Suprapubic skin (tissue), 4 donors: ENCODE data around the gene PLOD2. TPM values are rescaled to one million over a fixed set of nuclear protein-coding genes. Genes with fewer than 3 reads are reported as not detected.

Source experiments
- DNase-seq, 2 donors: peaks; one replicate each; pipeline ENCODE4 v3.0.0-alpha.2; 2019; ENCODE audit warnings: low spot score in 2 of 2
- H3K27ac ChIP-seq: fragments of 200-600 bp; sonication (generic); one replicate; pipeline ENCODE4 v1.5.1; 2019
- H3K27me3 ChIP-seq: fragments of 200-600 bp; sonication (generic); one replicate; pipeline ENCODE4 v1.5.1; 2019
- H3K36me3 ChIP-seq: fragments of 200-600 bp; sonication (generic); one replicate; pipeline ENCODE4 v1.5.1; 2019
- H3K4me1 ChIP-seq: fragments of 200-600 bp; sonication (generic); one replicate; pipeline ENCODE4 v1.5.1; 2019
- H3K4me3 ChIP-seq: fragments of 200-600 bp; sonication (generic); one replicate; pipeline ENCODE4 v1.5.1; 2019; ENCODE audit warnings: mild to moderate bottlenecking
- H3K9me3 ChIP-seq: fragments of 200-600 bp; sonication (generic); one replicate; pipeline ENCODE4 v1.5.1; 2019
- EP300 ChIP-seq: sonication (generic); formaldehyde crosslinking; IDR thresholded peaks from one replicate; pipeline ENCODE4 v1.6.1; 2017; ENCODE audit warnings: antibody characterized with exemption
- POLR2A ChIP-seq, 2 donors: fragments of 450-650 bp; IDR thresholded peaks; one replicate each; pipeline ENCODE4 v1.6.1; 2017; ENCODE audit warnings: antibody characterized with exemption in 2 of 2, mild to moderate bottlenecking in 2 of 2, moderate library complexity in 2 of 2
- POLR2AphosphoS5 ChIP-seq, 3 donors: sonication (generic); formaldehyde crosslinking; IDR thresholded peaks; one replicate each; pipeline ENCODE4 v1.6.1; 2017; ENCODE audit warnings: antibody characterized with exemption in 3 of 3
- WGBS: methylation state at CpG from one replicate; pipeline ENCODE4 v1.1.5; 2018; 5-methylcytosine and 5-hydroxymethylcytosine counted together
- total RNA-seq, 4 donors: library from RNA; depleted of rRNA; stranded (reverse); fragments of >200 nt; gene quantifications; one replicate each; pipeline ENCODE4 v1.1.0, GENCODE V29; 2016
- TF ChIP-seq, protein P1 (sequence below), 2 donors: fragments of 200-600 bp in 1 of 2; fragments of 450-650 bp in 1 of 2; sonication (generic) in 1 of 2; IDR thresholded peaks; one replicate each; pipeline ENCODE4 v1.5.1; 2016 to 2019; ENCODE audit warnings: antibody characterized with exemption in 2 of 2, mild to moderate bottlenecking in 1 of 2, moderate library complexity in 1 of 2

Gene PLOD2
- total RNA-seq, 4 donors from 2014 or later, result 5.3 to 19.0 (median 8.6) TPM

DNA sequence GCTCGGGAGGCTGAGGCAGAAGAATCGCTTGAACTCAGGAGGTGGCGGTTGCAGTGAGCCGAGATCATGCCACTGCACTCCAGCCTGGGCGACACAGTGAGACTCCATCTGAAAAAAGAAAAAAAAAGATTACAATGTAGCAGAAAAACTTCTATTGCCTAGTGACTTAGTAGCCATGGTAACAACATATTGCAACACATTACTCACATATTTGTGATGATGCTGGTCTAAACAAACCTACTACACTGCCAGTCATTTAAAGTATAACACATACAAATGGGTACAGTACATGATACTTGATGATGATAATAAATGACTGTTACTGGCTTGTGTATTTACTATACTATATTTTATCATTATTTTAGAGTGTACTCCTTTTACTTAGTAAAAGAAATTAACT lies 125.6 kb downstream of the PLOD2 start:
- WGBS, result 93% methylated on average over 5 of the region's 5 CpGs
- TF ChIP-seq POLR2A (IDR thresholded peaks at IDR 0.05), result no peak
- TF ChIP-seq, protein P1, sequence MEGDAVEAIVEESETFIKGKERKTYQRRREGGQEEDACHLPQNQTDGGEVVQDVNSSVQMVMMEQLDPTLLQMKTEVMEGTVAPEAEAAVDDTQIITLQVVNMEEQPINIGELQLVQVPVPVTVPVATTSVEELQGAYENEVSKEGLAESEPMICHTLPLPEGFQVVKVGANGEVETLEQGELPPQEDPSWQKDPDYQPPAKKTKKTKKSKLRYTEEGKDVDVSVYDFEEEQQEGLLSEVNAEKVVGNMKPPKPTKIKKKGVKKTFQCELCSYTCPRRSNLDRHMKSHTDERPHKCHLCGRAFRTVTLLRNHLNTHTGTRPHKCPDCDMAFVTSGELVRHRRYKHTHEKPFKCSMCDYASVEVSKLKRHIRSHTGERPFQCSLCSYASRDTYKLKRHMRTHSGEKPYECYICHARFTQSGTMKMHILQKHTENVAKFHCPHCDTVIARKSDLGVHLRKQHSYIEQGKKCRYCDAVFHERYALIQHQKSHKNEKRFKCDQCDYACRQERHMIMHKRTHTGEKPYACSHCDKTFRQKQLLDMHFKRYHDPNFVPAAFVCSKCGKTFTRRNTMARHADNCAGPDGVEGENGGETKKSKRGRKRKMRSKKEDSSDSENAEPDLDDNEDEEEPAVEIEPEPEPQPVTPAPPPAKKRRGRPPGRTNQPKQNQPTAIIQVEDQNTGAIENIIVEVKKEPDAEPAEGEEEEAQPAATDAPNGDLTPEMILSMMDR (IDR thresholded peaks at IDR 0.05), result no peak

DNA sequence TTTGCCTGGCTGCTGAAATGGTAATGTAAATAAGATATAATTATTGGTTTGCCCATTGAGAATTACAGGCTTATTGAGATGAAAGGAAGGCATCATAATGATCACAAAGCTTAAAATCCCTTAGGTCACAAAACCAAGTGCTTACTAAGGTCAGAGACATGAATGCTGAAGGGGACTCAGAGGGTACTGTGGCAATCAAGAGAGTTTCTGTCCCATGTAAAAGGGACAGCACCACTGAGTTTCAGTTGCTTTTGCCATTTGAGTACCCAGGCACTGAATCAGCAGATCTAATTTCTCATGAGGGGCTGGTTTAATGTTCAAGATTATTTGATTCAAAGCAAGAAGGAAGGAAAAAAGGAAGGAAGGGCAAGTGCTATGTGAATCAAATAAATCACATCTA lies 127.0 kb downstream of the PLOD2 start:
- Histone ChIP-seq H3K27ac (no peak overlapping the region), H3K27me3 (no peaks in the 10 kb centered on the region), H3K4me3 (no peak overlapping the region), H3K4me1 (no peaks in the 10 kb centered on the region), H3K9me3 (no peaks in the 10 kb centered on the region), H3K36me3 (no peaks in the 10 kb centered on the region)
- TF ChIP-seq, protein P1 (IDR thresholded peaks at IDR 0.05), result no peak
- TF ChIP-seq POLR2A (IDR thresholded peaks at IDR 0.05), result no peak
- no peak for TF ChIP-seq POLR2AphosphoS5 (IDR thresholded peaks at IDR 0.05)
- no peak for TF ChIP-seq EP300
- no peak for DNase-seq

More for the DNA sequence above, 125.6 kb downstream of the PLOD2 start:
- Histone ChIP-seq H3K27me3 (no peaks in the 10 kb centered on the region), H3K9me3 (no peaks in the 10 kb centered on the region), H3K4me3 (no peak overlapping the region), H3K4me1 (no peaks in the 10 kb centered on the region), H3K27ac (no peak overlapping the region), H3K36me3 (no peaks in the 10 kb centered on the region)
- no peak for DNase-seq

DNA sequence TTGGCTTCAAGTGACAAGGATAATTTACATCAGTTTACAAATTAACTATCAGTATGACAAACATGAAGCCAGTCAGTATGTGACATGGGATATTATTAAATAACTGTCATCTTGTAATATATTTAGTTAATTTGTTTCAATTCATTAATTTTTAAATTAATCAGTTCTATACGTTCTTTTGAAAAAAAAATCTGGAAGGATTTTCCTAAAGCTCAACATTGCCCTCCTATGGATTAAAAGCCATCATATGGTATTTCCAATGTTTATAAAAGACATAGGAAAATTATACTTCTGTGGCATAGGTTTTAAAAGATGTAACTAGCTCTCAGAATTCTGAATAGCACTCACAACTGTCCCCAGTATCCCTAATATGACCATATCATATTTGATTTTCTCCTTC lies 134.4 kb downstream of the PLOD2 start:
- Histone ChIP-seq H3K27ac (no peak overlapping the region), H3K9me3 (no peaks in the 10 kb centered on the region), H3K36me3 (no peaks in the 10 kb centered on the region), H3K4me3 (no peak overlapping the region), H3K27me3 (no peaks in the 10 kb centered on the region), H3K4me1 (no peaks in the 10 kb centered on the region)
- TF ChIP-seq POLR2AphosphoS5 (IDR thresholded peaks at IDR 0.05) (no peak), POLR2A (IDR thresholded peaks at IDR 0.05) (no peak), EP300 (no peak)
- TF ChIP-seq, protein P1 (IDR thresholded peaks at IDR 0.05), result no peak
- WGBS, result 26% methylated on average over 1 of the region's 1 CpG
- no peak for DNase-seq

DNA sequence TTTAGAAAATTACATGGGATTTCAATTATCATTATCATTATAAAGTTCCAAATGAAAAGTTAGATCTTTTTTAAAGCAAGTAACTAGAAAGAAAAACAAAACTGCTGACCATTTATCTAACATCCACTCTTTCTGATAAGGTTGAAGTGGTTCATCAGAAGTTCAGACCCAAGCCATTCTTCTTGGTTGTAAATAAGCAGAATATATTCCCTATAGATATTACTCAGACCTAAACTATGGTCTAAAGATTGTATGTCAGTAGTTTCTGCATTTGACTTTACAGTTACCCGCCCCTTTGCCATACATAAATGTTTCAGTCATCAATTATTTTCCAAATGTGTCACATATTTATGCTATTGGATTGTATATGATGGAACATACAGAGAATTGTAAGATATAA lies 136.7 kb downstream of the PLOD2 start:
- H3K4me3 ChIP-seq, result no peak overlapping the region
- WGBS, result 87% methylated on average over 1 of the region's 1 CpG
- H3K9me3 ChIP-seq, result no peaks in the 10 kb centered on the region
- H3K4me1 ChIP-seq, result no peaks in the 10 kb centered on the region
- no peak for DNase-seq
- no peaks in the 10 kb centered on the region for H3K27me3 ChIP-seq
- H3K27ac ChIP-seq, result no peak overlapping the region
- no peaks in the 10 kb centered on the region for H3K36me3 ChIP-seq
- TF ChIP-seq POLR2A (IDR thresholded peaks at IDR 0.05), result no peak
- TF ChIP-seq EP300, result no peak
- TF ChIP-seq, protein P1 (IDR thresholded peaks at IDR 0.05), result no peak
- no peak for TF ChIP-seq POLR2AphosphoS5 (IDR thresholded peaks at IDR 0.05)

DNA sequence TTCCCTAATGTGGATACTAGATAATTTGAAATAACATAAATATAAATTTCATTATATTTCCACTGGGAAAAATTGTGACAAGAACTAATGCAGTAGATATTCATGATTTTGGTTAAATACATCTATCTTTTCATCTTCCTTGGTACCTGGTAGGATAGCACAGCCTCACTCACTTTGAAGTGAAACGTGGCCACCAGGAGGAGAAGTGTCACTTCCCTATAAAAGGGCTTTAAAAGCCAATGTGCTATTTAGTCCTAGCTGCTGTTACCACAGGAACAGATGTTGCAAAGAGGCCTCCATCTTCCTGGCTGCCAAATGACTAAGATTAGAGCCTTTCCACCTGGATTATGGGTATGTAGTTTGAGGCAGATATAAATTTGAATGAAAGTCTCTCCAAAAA lies 140.0 kb downstream of the PLOD2 start:
- Histone ChIP-seq H3K4me3 (no peak overlapping the region), H3K4me1 (no peaks in the 10 kb centered on the region), H3K36me3 (no peaks in the 10 kb centered on the region), H3K27ac (no peak overlapping the region), H3K27me3 (no peaks in the 10 kb centered on the region), H3K9me3 (no peaks in the 10 kb centered on the region)
- no peak for TF ChIP-seq EP300
- TF ChIP-seq, protein P1 (IDR thresholded peaks at IDR 0.05), result no peak
- TF ChIP-seq POLR2A (IDR thresholded peaks at IDR 0.05), result no peak
- no peak for TF ChIP-seq POLR2AphosphoS5 (IDR thresholded peaks at IDR 0.05)
- DNase-seq, result no peak
- 25% methylated on average over 1 of the region's 1 CpG for WGBS
